ENCODE data around the gene RGS1. TPM values are rescaled to one million over a fixed set of nuclear protein-coding genes. Genes with fewer than 3 reads are reported as not detected.

The RGS1 gene
- total RNA-seq, 2 donors from 2014 or later: 43.0 to 57.3 TPM

DNA sequence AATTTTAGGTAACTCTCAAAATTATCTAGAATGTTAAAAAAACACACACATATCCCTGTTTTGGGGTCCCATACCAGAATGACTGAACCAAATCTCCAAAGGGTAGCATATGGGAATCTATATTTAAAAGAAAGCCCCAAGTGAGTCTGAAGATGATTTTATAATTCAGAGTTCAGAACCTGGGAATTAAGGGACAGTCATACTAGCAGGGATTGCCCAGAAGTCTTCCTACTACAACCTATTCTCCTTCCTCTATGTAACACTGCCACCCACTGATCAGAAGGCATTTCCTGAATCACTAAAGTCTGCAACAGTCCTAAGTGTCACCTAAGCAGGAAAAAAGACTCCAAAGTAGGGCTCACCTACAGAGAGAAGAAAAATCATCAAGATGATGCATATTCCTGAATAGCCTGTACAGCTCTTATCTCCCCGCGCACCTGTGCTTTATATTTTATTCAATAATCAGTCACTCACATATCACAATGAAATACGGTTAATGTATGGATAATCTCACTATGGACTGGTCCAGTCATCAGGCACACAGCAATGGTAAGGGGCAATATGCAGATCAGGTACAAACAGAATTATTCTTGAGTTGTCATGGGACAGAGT is 4.9 kb downstream of the RGS1 start:
- TF ChIP-seq CTCF (IDR thresholded peaks at IDR 0.05): peak in 3 of 4 experiments; percentile 24 to 49 (median 46)
- no peak for TF ChIP-seq POLR2A (IDR thresholded peaks at IDR 0.05)
- Histone ChIP-seq H3K36me3 (no peaks in the 10 kb centered on the region), H3K4me1 (replicated peaks) (peaks cover 3% of the 10 kb centered on the region), H3K4me3 (no peak overlapping the region), H3K9me3 (no peaks in the 10 kb centered on the region), H3K27me3 (replicated peaks; ENCODE audit: insufficient read depth) (no peaks in the 10 kb centered on the region), H3K27ac (no peak overlapping the region)
- WGBS: 96% methylated on average over 3 of the region's 3 CpGs
- peak; percentile 19 for DNase-seq (ENCODE audit: low spot score)
- intact Hi-C loops (cut with DNase I): loop anchor here (1.0 kb wide), 1 partner anchor 103 kb away; no protein-coding TSS in a partner anchor

DNA sequence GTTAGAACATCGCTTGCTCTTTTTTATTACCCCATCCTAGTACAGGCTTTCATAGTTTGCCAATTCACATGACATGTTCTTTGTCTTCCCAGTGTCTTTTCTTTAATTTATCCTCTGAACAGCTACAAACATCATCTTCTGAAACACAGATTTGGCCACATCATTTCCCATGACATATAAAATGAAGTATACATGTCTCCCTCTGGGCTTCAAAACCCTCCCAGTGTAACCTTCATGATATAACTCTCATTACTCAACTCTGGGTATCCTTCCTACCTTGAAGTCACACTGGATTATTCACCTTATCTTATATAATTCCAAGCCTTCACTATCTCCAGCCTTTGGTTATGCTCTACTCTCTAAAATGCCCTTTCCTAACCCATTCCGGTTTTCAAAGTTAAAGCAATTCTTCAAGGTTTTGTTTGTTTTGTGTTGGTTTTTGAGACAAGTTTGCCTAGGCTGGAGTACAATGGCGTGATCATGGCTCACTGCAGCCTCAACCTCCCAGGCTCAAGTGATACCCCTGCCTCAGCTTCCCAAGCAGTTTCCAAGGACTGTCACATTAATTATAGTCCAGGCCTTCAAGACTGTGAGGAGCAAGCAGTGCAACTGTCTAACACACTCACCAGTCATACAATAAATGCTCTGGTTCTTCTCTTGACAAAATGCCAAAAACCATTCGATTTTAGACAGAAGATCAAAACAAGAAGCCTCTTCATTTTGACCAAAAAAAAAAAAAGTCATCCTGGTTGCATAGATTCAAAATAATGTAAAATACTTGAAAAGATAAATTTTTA is 5.8 kb downstream of the RGS1 start:
- no peak overlapping the region for H3K27ac ChIP-seq
- WGBS: 80% methylated on average over 4 of the region's 4 CpGs
- H3K4me3 ChIP-seq: no peak overlapping the region
- intact Hi-C loops (cut with DNase I): no loop called here
- no peak for DNase-seq (ENCODE audit: low spot score)
- H3K36me3 ChIP-seq: no peaks in the 10 kb centered on the region
- no peaks in the 10 kb centered on the region for H3K9me3 ChIP-seq
- peaks cover 3% of the 10 kb centered on the region for H3K4me1 ChIP-seq (replicated peaks)
- no peak for TF ChIP-seq CTCF (IDR thresholded peaks at IDR 0.05)
- TF ChIP-seq POLR2A (IDR thresholded peaks at IDR 0.05): no peak
- no peak for TF ChIP-seq POLR2AphosphoS5 (IDR thresholded peaks at IDR 0.05)
- no peaks in the 10 kb centered on the region for H3K27me3 ChIP-seq (replicated peaks; ENCODE audit: insufficient read depth)

GRCh38 chr1:192584866-192585265 is 9.3 kb downstream of the RGS1 start:
- Histone ChIP-seq H3K27ac (no peak overlapping the region), H3K36me3 (no peaks in the 10 kb centered on the region), H3K4me3 (no peak overlapping the region), H3K9me3 (no peaks in the 10 kb centered on the region), H3K27me3 (replicated peaks; ENCODE audit: insufficient read depth) (no peaks in the 10 kb centered on the region), H3K4me1 (replicated peaks) (peaks cover 3% of the 10 kb centered on the region)
- intact Hi-C loops (cut with DNase I): no loop called here
- DNase-seq (ENCODE audit: low spot score): no peak
- TF ChIP-seq POLR2AphosphoS5 (IDR thresholded peaks at IDR 0.05): no peak
- no peak for TF ChIP-seq CTCF (IDR thresholded peaks at IDR 0.05)
- TF ChIP-seq POLR2A (IDR thresholded peaks at IDR 0.05): no peak
- 87% methylated on average over 1 of the region's 1 CpG for WGBS

DNA sequence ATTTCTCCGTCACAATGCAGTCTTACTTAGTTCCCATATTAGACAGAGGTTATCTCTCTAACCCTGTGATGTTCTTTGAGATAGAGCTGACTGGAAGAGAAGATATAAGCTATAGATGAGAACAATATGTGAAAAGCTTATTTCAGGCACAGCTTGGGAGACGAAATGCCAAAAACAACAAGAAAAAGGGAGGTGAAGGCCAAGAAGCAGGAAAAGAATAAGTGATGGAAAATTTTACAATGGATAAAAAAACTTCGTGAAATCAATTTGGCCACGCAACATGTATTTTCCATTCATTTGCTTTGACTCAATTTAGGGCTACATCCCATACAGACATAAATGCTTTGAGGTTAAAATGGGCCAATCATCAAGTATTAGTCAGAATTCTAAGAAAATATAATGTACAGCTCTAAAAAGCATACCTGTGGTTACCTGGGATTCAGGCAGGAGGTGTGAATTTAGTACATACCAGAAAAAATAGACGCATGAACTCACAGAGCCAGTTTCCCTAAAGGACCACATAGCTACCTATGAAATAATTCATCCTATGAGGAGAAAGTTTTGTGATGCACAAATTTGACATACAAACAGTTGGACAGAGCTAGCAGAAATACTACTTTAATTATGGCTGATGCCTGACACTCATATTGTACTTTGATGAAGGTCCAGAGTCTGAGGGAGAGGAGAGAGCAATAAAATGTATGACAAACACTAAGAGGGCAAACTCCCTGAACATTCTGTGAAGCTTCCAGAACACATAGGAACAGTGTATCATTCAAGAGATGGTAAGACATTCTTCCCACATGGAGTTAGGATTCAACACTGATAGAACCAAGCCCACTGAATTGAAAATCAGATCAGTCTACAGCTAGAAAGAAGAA is 12.1 kb downstream of the RGS1 start:
- Histone ChIP-seq H3K9me3 (no peaks in the 10 kb centered on the region), H3K27ac (no peak overlapping the region), H3K4me1 (replicated peaks) (no peaks in the 10 kb centered on the region), H3K27me3 (replicated peaks; ENCODE audit: insufficient read depth) (no peaks in the 10 kb centered on the region), H3K4me3 (no peak overlapping the region), H3K36me3 (no peaks in the 10 kb centered on the region)
- no peak for DNase-seq (ENCODE audit: low spot score)
- no peak for TF ChIP-seq POLR2AphosphoS5 (IDR thresholded peaks at IDR 0.05)
- no peak for TF ChIP-seq POLR2A (IDR thresholded peaks at IDR 0.05)
- TF ChIP-seq CTCF (IDR thresholded peaks at IDR 0.05): no peak
- intact Hi-C loops (cut with DNase I): no loop called here
- 68% methylated on average over 5 of the region's 5 CpGs for WGBS
